GM21360 (cell line): Measurements from ENCODE around the gene URI1.
"Not testable (repeated sequence)": the region's sequence is repeated elsewhere in the genome, so short reads cannot be mapped to it uniquely, and the experiment has no call there.

ENCODE experiments used
- ATAC-seq: cut with Tn5 transposase; IDR thresholded peaks from one replicate; pipeline ENCODE4 v1.9.1; 2021; ENCODE audit warnings: mild to moderate bottlenecking, moderate library complexity; ENCODE audit not compliant: unreplicated experiment

URI1 gene

DNA sequence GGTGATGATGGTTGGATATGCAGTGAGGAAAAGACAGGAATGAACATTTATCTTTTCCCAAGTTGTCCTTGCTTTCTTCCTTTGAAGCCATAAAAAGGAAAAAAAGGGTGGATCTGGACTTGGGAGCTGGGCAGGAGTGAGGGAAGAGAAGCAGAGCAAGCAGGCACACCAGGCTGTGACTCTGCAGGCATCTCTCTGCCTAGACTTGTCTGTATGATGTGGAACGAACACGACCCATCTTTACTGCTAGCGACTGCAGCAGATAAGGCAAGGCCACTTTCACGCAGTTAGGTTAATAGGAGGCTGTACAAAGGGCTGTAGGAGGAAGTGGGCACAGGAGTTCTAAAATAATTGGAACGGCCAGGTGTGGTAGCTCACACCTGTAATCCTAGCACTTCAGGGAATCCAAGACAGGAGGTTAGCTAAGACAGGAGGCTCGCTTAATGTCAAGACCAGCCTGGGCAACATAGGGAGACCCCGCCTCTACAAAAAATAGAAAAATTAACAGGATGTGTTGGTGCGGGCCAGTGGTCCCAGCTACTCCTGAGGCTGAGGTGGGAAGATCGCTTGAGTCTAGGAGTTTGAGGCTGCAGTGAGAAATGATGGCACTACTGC lies 961 bp upstream of the URI1 start:
- ATAC-seq: no peak

DNA sequence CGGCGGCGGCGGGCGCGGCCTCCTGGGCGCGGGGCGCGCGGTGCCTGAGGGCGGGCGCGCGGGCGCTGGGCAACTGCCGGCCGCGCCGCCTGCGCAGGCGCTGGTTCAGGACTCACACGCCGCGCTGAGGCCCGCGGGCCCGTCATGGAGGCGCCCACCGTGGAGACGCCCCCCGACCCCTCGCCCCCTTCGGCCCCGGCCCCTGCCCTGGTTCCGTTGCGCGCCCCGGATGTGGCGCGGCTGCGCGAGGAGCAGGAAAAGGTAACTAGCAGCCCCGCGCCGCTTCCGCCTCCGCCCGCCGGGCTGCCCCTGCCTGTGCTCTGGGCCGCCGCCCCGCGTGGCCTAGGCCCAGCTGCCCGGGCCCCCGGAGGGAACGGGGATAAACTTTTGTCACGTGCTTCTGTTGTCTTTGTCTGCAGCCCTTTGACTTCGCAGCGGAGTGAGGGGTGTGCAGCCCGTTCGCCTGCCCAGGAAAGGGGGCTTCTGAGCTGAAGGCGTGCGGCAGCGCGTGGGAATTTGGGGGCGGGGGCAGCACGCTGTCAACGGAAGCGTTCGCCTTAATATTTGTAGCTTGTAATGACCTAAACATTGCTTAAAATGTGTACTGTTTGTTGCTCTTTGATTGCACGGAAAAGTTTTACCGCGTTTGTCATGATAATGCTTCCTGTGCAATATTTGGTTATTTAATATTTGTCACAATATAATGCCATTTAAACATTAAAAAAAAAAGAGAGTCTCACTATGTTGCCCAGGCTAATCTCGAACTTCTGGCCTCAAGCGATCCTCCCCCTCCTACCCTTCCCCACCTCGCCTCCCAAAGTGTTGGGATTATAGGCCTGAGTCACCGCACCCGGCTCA lies 594 bp downstream of the URI1 start:
- peak; percentile 58 for ATAC-seq

DNA sequence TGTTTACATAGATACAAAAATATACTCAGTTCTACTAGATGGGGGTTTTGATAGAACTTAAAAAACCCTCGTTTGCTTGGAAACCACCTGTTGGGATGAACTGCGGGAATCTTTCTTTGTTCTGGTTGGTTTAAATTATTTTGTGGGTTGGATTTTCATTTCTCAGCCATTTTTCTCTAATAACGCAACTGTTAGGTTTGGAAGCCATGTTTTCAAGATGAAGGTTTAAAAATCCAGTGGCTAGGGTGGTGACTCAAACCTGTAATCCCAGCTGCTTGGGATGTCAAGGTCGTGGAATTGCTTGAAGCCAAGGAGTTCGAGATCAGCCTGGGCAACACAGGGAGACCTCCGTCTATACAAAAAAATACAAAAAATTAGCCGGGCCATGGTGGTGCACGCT lies 1.6 kb downstream of the URI1 start:
- no peak for ATAC-seq

DNA sequence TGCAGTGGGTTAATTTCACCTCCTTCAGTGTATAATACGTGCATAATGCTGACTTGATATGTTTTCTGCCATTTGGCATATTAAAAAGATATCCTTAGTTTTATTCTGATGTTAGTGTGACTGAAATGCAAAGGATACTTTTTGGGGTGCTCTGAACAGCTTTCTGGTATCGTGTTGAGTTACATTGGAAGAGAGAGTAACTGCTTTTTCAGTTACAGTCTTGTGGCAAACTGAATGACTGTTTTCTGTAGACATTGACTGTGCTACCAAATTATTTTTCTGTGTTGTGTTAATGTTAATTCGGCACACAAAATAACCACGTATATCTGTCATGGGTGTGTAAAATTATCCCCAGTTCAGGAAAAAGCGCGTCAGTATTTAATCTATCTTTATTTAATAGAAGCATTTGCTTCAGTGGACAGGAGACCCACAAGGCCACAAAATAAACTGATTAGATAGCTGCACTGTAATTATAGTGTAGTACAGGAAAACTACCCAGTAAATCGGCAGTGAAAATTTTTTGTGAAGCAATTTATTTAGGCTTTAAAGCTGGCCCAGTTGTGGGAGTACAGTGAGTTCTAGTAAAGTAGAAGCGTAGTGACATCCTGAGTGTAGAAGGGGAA lies 2.5 kb downstream of the URI1 start:
- ATAC-seq: no peak

DNA sequence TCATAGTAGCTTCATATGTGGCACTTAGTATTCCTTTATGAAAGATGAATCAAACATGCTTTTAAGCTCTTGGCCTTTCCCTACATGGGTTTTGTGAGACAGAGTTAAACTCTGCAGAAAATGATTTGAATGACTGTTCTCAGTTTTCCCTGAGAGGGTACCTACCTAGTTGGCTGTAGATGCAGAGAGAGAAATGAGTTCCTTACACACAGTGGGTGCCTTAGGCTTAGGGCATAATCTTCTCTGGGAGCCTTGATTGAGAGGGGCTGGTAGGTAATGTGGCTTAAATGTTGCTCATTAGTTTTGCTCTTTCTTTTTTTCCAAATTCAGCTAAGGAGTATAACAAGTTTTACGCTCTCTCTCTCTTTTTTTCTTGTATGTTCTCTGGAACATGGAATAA lies 3.0 kb downstream of the URI1 start:
- no peak for ATAC-seq

DNA sequence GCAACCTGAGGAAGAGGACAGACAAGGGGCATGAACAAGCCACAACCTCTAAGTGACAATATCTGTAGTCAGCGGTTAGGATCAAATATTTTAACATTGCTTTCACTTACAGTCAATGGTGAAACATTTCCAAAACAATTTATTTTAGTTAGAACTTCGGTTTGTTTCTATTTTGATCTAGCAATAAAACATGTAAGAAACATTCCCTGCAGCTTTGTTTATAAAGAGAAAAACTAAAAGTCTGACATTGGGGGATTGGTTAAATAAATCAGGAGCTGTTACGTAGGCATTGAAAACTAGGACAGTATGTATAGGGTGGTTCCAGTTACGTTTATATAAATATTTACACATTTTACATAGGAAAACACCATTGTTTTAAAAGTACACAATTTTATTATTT lies 3.4 kb downstream of the URI1 start:
- ATAC-seq: no peak

DNA sequence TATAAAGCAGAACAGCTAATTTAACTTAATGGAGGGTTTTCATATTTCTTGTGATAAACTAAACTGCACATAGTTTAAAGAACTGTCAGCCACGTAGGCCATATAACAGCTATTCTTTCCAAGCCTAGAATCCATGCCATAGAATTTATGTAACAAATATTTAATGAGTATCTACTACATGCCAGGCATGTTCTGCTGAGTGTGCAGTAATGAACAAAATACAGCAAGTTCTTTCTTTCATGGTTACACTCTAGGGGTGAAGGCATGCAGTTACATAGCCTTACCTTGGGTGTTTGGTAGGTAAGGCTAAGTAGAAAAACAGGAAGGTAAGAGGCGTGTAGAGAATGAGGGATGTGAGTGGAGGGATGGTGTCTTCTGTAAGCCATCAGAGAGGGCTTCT lies 4.6 kb downstream of the URI1 start:
- no peak for ATAC-seq

DNA sequence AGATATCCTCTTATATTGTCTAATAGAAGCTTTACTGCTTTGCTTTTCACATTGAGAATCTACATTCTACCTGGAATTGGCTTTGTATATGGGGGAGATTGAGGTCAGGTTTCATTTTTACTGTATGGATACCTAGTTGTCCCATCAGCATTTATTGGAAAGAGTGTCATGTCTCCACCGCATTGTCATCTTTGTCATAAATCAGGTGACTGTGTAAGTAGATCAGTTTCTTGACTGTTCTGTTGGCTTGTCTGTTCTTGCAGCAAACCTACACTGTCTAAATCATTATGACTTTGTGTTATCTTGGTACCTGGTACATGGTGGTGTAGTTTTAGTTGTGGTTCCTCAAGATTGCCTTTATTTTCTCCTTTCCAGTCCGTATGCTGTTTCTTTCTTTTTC lies 5.8 kb downstream of the URI1 start:
- no peak for ATAC-seq

DNA sequence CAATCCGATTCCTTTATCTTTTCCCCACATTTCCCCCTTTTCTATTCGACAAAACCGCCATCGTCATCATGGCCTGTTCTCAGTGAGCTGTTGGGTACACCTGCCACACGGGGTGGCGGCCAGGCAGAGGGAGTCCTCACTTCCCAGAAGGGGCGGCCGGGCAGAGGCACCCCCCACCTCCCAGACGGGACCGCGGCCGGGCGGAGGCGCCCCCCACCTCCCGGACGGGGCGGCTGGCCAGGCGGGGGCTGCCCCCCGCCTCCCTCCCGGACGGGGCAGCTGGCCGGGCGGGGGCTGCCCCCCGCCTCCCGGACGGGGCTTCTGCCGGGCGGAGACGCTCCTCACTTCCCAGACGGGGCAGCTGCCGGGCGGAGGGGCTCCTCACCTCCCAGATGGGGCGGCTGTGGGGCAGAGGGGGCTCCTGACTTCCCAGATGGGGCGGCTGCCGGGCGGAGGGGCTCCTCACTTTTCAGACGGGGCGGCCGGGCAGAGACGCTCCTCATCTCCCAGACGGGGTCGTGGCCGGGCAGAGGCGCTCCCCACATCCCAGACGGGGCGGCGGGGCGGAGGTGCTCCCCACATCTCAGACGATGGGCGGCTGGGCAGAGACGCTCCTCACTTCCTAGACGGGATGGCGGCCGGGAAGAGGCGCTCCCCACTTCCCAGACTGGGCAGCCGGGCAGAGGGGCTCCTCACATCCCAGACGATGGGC lies 6.9 kb downstream of the URI1 start:
- not testable (repeated sequence) for ATAC-seq

DNA sequence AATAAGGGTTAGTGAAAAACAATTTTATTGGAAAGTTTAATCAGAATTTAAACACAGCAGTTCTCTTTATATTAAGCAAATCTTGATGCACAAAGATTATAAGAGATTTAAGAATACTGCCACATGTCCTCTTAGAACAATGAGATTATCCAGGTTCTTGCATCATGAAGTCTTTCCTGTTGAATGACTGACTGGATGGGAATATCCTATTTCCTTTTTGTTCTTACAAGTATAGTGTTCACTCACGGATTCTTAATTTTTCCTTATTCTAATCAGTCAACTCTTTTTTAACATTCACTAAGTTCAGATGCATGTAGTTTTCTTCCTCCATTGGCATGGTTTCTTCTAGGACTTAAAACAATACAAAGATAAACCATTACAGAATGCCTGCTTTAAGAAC lies 10.1 kb downstream of the URI1 start:
- no peak for ATAC-seq

DNA sequence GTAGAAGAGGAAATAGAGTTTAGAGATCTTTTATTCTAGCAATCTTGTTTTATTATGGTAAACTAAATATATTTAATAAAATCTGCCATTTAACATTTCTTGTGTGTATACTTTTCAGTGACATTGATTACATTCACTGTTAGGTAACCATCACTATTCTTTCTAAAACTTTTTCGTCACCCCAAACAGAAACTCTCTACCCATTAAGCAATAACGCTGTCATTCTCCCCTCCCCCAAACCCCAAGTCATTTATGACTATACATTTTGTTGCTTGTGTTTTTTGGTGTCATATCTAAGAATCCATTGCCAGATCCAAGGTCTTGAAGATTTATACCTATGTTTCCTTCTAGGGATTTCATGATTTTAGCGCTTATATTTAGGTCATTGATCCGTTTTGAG lies 10.6 kb downstream of the URI1 start:
- no peak for ATAC-seq

DNA sequence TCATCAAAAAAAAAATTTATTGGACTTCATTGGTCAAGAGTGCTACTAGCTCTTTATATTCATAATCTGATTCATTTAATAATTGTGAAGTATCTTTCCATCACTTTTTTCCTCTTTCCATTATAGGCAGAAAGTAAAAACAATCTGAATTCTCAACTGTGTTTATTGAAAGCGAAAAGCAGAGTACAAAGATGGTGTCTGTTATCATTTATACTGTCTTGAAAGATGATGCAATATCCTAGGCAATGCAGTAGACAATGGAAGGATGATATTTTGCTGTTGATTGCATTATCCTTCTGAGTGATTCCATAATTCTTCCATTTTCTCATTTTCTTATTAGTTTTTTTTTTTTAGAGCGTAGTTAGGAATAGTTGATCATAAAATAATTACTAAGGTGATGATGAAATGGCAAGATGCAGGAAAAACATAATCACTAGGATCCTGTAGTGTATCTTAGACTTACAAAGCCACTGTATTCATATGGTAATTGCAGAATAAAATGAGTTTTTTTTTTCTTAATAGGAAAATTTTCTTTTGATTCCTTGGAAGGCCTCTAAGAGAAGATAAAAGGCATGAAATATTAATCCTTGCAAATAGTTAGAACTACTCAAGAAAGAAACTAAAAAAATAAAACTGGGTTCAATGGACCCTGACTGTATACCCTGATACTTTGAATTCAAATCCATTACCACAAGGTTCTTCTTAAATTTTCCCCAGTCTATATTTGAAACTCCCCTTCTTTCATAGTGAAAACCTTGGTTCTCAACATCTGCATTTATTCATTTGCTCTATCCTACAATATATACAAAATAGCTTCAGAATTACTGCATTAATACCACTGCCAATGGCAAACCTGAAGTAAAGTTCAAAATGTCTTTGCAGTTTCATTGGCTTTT lies 11.6 kb downstream of the URI1 start:
- ATAC-seq: no peak

DNA sequence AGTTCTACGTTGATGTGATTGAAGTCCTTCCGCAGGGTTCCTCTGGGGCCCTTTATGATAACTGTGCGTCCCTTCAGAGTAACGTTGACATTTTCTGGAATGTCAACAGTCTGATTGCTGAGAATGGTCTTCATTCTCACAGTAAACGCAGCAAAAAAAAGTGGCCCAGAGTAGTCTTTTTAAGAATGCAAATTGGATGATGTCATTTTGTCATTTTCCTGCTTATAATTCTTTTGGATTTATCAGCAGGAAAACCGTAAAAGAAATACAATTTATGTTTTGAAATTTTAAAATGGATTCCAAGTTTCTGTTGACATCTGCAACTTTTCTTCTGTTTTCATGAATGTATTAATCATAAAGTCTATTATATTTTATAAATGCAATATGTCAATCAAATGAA lies 14.8 kb downstream of the URI1 start:
- ATAC-seq: no peak

DNA sequence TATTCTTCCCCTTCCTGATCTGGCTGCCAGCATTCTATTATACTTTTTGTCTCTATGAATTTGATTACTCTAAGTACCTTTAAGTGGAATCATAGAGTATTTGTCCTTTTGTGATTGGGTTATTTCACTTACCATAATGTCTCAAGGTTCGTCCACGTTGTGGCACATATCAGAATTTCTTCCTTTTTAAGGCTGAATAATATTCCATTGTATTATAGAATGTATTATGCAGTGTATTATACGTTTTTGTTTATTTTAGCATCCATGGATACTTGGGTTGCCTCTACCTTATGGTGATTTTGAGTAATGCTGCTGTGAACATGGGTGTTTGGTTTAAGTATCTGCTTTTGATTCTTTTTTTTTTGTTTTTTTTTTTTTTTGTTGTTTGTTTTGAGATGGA lies 19.3 kb downstream of the URI1 start:
- ATAC-seq: no peak

DNA sequence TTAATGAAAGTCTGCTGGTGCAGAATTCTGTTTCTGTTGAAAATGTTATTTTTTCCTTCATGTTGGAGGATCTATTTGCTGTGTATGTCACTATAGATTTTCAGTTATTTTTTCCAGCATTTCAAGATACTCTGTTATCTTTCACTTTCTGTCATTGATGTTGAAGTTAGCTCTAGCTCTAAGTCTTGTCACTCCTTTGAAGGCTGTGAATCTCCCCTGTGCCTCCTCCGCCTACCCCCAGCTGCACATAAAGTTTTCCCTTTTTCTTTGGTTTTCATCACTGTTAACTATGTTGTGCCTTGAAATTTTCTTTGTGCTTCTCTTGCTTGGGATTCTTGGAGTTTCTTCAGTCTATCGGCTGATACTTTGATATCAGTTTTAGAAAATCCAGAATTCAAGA lies 20.8 kb downstream of the URI1 start:
- no peak for ATAC-seq

DNA sequence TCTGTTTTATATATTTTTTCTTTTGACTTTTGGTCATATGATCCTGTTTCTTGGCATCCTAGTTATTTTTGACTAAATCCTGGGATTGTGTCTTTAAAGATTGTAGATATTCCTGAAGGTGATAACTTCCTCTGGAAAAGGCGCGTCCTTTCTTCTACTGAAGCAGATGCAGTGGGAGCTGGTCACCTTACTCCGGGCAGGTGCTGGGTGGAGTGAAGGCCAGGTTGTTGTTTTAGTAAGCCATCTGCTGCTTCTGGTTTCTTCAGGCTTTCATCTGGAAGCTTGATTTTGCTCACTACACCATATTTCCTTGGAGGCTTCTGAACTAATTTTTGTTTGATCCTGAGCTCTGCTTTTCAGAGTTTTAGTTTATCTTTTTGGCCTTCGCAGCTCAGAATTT lies 21.5 kb downstream of the URI1 start:
- ATAC-seq: no peak

DNA sequence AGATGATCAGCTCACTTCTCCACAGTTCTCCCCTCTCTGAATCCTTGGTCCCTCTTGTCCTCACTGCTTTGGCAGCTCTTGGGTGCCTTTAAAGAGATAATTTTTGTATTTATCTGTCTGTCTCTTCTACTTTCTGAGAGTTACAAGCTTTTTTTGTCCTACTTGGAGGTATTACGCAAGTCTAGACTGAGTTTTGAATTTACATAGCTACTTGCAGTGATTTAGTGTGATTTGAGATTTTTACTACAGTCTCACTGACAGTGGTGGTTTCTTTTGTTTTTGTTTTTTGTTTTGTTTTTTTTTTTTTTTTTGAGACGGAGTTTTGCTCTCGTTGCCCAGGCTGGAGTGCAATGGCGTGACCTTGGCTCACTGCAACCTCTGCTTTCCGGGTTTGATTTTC lies 22.1 kb downstream of the URI1 start:
- no peak for ATAC-seq

DNA sequence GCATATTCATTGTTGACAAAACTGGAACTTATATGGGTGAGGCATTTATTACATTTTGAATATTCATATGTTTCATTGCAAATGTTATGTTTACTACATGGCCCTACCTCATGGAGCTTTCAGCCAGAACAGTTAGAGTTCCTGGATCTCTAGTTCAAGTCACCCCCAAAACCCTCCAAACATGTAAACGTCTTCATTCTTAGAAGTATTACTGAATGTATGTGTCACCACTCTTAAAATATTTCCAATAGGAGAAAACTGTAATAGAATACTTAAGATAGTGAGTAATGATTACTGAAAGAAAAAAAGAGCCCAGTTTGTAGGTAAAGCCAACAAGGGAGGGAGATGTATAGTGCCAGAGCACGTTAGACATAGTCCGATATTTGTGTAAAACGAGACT lies 23.5 kb downstream of the URI1 start:
- no peak for ATAC-seq

DNA sequence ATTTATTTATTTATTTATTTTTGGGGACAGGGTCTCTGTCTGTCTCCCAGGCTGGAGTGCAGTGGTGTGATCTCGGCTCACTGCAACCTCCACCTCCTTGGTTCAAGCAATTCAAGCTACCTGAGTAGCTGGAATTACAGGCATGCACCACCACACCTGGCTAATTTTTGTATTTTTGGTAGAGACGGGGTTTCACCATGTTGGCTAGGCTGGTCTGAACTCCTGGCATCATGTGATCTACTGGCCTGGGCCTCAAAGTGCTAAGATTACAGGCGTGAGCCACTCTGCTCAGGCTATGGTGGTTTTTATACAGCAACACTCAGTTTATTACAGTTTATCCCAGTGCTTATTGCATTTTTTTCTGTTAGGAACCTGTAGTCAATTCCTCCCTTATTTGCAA lies 24.1 kb downstream of the URI1 start:
- not testable (repeated sequence) for ATAC-seq

DNA sequence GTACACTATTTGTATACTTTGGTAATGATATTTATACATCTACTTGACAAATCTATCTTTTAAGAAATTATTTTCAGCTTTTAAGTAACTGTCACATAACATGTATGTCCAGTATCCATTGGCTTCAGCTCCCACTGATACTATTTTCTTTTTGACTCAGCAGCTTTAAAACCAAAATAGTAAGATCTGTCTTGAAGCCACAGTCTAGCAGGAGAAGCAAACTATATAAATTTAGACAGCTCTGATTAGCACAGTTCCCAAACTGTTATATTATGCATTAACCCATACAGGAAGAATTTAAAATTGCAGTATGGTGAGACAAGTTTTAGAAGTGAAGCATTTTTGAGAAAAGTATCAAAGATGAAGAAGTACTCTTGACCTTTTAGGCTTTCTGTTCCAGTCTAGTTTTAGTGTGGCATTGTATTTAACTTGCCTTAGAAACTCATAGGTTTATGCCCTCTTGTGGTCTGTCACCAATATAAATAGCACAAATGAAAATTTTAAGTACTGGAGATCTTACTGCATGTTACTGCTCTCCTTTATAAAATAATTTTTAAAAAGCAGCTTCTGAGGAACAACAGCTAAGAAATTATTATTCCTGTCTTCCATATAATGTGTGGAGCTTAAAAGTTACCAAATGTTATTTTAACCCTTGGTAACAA lies 24.7 kb downstream of the URI1 start:
- ATAC-seq: no peak
